OCI-LY1 (cell line): ENCODE data around the gene LYRM2.

ENCODE experiments used
- H2AFZ ChIP-seq: fragments of 200-600 bp; sonication (generic), shearing (Covaris generic); 2 replicates; pipeline ENCODE4 v1.6.0; 2014; ENCODE audit warnings: antibody characterized with exemption, mild to moderate bottlenecking, low read length
- H3F3A ChIP-seq: fragments of 200-600 bp; sonication (generic), shearing (Covaris generic); 2 replicates; pipeline ENCODE4 v1.6.0; 2014; ENCODE audit warnings: mild to moderate bottlenecking, antibody characterized with exemption, low read length, moderate library complexity; ENCODE audit not compliant: insufficient read depth
- H3K27ac ChIP-seq: fragments of 200-600 bp; sonication (generic); 2 replicates; pipeline ENCODE4 v1.5.1; 2014; ENCODE audit warnings: low read length, mixed run types, mild to moderate bottlenecking, low read depth; ENCODE audit not compliant: poor library complexity, severe bottlenecking
- H3K27me3 ChIP-seq: fragments of 200-600 bp; sonication (generic); 2 replicates; pipeline ENCODE4 v1.6.0; 2014; ENCODE audit warnings: antibody characterized with exemption, mild to moderate bottlenecking, low read length, moderate library complexity; ENCODE audit not compliant: insufficient read depth
- H3K36me3 ChIP-seq: fragments of 200-600 bp; sonication (generic); 2 replicates; pipeline ENCODE4 v1.6.1; 2014; ENCODE audit warnings: mild to moderate bottlenecking, antibody characterized with exemption, low read length, moderate library complexity, mixed read lengths; ENCODE audit not compliant: insufficient read depth
- H3K4me1 ChIP-seq: fragments of 200-600 bp; sonication (generic); 2 replicates; pipeline ENCODE4 v1.5.1; 2014; ENCODE audit warnings: mild to moderate bottlenecking, low read length, moderate library complexity; ENCODE audit not compliant: insufficient read depth, severe bottlenecking
- H3K4me2 ChIP-seq: fragments of 200-600 bp; sonication (generic), shearing (Covaris generic); 2 replicates; pipeline ENCODE4 v1.6.1; 2014; ENCODE audit warnings: low read length
- H3K4me3 ChIP-seq: fragments of 200-600 bp; sonication (generic); 2 replicates; pipeline ENCODE4 v1.5.1; 2014; ENCODE audit warnings: low read length, low read depth, mild to moderate bottlenecking, mixed read lengths; ENCODE audit not compliant: poor library complexity, severe bottlenecking
- H3K79me2 ChIP-seq: fragments of 200-600 bp; shearing (Covaris generic); 2 replicates; pipeline ENCODE4 v1.6.1; 2016; ENCODE audit warnings: mixed run types, low read length, mixed read lengths; ENCODE audit not compliant: insufficient read depth
- H3K9ac ChIP-seq: fragments of 200-600 bp; sonication (generic), shearing (Covaris generic); 2 replicates; pipeline ENCODE4 v1.6.1; 2014; ENCODE audit warnings: mild to moderate bottlenecking, low read length, mixed read lengths
- H3K9me2 ChIP-seq: fragments of 200-600 bp; sonication (generic), shearing (Covaris generic); 2 replicates; pipeline ENCODE4 v1.6.1; 2014; ENCODE audit warnings: low read depth, mild to moderate bottlenecking, low read length, mixed read lengths
- H3K9me3 ChIP-seq: fragments of 200-600 bp; shearing (Covaris generic); 2 replicates; pipeline ENCODE4 v1.6.1; 2014; ENCODE audit warnings: low read length, mixed read lengths
- H4K20me1 ChIP-seq: fragments of 200-600 bp; sonication (generic), shearing (Covaris generic); 2 replicates; pipeline ENCODE4 v1.6.0; 2016; ENCODE audit warnings: mild to moderate bottlenecking, low read length; ENCODE audit not compliant: insufficient read depth
- EZH2 ChIP-seq: fragments of 200-600 bp; sonication (generic), shearing (Covaris generic); IDR thresholded peaks from 2 replicates; pipeline ENCODE4 v1.8.0; 2017; ENCODE audit warnings: borderline replicate concordance, mixed run types, mild to moderate bottlenecking, antibody characterized with exemption, low read length, moderate library complexity, mixed read lengths
- TF ChIP-seq, protein P1 (sequence below): fragments of 200-600 bp; sonication (generic), shearing (Covaris generic); IDR thresholded peaks from 2 replicates; pipeline ENCODE4 v1.5.1; 2017; ENCODE audit warnings: mild to moderate bottlenecking, antibody characterized with exemption, low read length, moderate library complexity, mixed read lengths

The LYRM2 gene, protein sequence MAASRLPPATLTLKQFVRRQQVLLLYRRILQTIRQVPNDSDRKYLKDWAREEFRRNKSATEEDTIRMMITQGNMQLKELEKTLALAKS

DNA sequence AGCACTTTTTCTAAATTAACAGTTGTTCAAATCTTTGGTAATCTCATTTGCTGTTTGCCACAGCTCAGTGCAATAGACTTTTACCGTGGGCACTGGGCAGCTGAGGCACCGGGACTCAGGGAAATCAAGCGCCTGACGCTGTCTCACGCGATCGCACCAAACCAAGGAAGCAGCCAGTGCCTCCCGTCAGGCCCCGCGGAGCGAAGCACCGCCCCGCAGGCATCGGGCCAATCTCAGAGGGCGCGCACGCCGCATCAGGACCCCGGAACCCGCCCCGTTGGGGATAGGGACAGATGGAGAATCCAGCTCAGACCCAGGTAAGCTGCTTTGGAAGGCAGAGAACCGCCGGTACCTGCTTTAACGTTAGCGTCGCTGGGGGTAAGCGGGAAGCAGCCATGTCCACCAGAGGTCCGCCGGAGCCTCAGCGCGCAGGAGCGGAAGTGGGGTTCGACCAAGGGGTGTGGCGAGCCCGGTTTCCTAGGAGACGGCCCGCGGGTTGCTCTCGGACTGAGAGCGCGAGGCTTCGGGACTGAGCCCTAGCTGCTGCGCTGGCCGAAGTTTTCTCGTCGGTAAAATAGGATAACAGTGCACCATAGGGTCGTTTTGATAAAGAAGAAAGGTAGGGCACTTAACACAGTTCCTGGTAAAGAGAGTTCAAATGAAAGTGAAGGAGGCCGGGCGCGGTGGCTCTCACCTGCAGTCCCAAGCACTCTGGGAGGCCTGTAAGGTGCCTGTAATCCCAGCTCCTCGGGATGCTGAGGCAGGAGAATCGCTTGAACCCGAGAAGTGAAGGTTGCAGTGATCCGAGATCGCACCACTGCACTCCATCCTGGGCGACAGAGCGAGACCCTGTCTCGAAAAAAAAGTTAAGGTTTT, at the start of gene LYRM2:
LYRM2 (minus strand) TSS at position 428 of the 876 bp plus-strand sequence; CDS start at position 397, 31 bp downstream.
- peaks cover 47% of the 10 kb centered on the region for H3K36me3 ChIP-seq
- H3K4me1 ChIP-seq = peaks cover 22% of the 10 kb centered on the region
- no peaks in the 10 kb centered on the region for H3K27me3 ChIP-seq
- peak within 1 kb of the TSS; percentile 74 for H3K9ac ChIP-seq
- peak within 1 kb of the TSS; percentile 67 for H3K4me3 ChIP-seq
- H4K20me1 ChIP-seq = no peaks in the 10 kb centered on the region
- H3K4me2 ChIP-seq = peak within 1 kb of the TSS; percentile 75
- TF ChIP-seq EZH2 = no peak
- TF ChIP-seq, protein P1, sequence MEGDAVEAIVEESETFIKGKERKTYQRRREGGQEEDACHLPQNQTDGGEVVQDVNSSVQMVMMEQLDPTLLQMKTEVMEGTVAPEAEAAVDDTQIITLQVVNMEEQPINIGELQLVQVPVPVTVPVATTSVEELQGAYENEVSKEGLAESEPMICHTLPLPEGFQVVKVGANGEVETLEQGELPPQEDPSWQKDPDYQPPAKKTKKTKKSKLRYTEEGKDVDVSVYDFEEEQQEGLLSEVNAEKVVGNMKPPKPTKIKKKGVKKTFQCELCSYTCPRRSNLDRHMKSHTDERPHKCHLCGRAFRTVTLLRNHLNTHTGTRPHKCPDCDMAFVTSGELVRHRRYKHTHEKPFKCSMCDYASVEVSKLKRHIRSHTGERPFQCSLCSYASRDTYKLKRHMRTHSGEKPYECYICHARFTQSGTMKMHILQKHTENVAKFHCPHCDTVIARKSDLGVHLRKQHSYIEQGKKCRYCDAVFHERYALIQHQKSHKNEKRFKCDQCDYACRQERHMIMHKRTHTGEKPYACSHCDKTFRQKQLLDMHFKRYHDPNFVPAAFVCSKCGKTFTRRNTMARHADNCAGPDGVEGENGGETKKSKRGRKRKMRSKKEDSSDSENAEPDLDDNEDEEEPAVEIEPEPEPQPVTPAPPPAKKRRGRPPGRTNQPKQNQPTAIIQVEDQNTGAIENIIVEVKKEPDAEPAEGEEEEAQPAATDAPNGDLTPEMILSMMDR = no peak
- H3K9me2 ChIP-seq = no peaks in the 10 kb centered on the region
- H3F3A ChIP-seq = no peaks in the 10 kb centered on the region
- H3K27ac ChIP-seq = peak within 1 kb of the TSS; percentile 82
- H3K9me3 ChIP-seq = no peaks in the 10 kb centered on the region
- 0 out of 2 replicates have a peak, but pooled peaks cover 6% of the 10 kb centered on the region for H3K79me2 ChIP-seq
- 0 out of 2 replicates have a peak within 1 kb of the TSS, but pooled peaks have one; percentile 11 for H2AFZ ChIP-seq

DNA sequence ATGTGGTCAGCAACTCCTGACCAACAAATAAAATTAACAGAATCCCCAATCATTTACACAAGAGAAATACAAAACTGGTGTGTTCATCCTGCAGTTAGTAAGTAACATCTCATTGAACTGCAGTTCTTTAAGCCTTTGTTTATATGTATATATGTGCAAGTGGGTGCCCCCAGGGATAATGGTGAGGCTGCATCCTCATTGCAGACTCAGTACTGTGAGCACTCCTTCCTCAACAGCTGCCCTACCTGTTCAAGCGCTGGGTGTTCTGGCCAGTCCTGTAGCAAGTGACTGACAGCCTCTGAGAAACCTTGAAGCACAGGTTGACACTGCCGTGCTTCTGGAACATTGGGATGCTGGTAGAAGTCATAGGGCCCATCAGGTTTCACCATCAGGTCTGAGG, 49.8 kb upstream of the LYRM2 start:
- peaks cover 7% of the 10 kb centered on the region for H3K4me1 ChIP-seq
- H3K9me3 ChIP-seq = no peaks in the 10 kb centered on the region
- no peak overlapping the region for H3K4me3 ChIP-seq
- H3K9me2 ChIP-seq = no peaks in the 10 kb centered on the region
- no peaks in the 10 kb centered on the region for H3F3A ChIP-seq
- H2AFZ ChIP-seq = no peak overlapping the region
- peaks cover 97% of the 10 kb centered on the region for H3K36me3 ChIP-seq
- TF ChIP-seq, protein P1 = no peak
- no peak for TF ChIP-seq EZH2
- H3K27ac ChIP-seq = no peak overlapping the region
- no peaks in the 10 kb centered on the region for H3K79me2 ChIP-seq
- no peaks in the 10 kb centered on the region for H4K20me1 ChIP-seq
- no peaks in the 10 kb centered on the region for H3K27me3 ChIP-seq
- no peak overlapping the region for H3K9ac ChIP-seq
- H3K4me2 ChIP-seq = no peak overlapping the region

DNA sequence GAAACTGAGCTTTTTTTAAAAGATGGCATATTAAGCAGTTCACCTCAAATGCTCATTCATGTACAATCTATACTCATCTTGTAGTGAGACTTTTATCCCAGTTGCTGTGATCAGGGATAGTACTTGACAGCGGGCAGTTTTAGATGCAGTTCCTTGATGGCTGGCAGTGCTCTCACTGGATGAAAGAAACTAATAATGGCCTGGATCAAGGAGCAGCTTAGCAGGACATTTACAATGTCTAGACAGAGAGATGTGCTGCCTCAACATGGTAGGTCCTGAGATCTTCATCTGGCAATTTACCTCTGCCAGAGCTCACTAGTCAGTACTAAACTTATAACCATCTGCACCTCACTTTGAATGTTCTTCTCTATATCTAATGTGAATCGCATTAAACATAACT, 46.8 kb upstream of the LYRM2 start:
- Histone ChIP-seq H3K79me2 (no peaks in the 10 kb centered on the region), H3K27me3 (no peaks in the 10 kb centered on the region), H2AFZ (no peak overlapping the region), H4K20me1 (no peaks in the 10 kb centered on the region), H3K4me2 (no peak overlapping the region), H3F3A (no peaks in the 10 kb centered on the region), H3K4me3 (no peak overlapping the region), H3K9me3 (no peaks in the 10 kb centered on the region), H3K27ac (no peak overlapping the region), H3K36me3 (peaks cover 96% of the 10 kb centered on the region), H3K9ac (no peak overlapping the region), H3K9me2 (no peaks in the 10 kb centered on the region), H3K4me1 (no peaks in the 10 kb centered on the region)
- TF ChIP-seq, protein P1 = no peak
- TF ChIP-seq EZH2 = no peak
